GM12891 (cell line): ENCODE results near the gene NMNAT1.
"Not testable (repeated sequence)": the region's sequence is repeated elsewhere in the genome, so short reads cannot be mapped to it uniquely, and the experiment has no call there.

Experiments used
- DNase-seq: peaks from one replicate; pipeline ENCODE4 v3.0.0; 2011; ENCODE audit warnings: low spot score; ENCODE audit not compliant: insufficient read length
- FAIRE-seq: peaks from 2 replicates; lab custom pipeline; 2011; peaks lifted over from hg19 to GRCh38; lab: Jason Lieb, UNC
- PAX5 ChIP-seq: IDR thresholded peaks from 2 replicates; pipeline ENCODE4 v1.6.1; 2011; ENCODE audit warnings: low read length, moderate library complexity, mild to moderate bottlenecking; ENCODE audit not compliant: insufficient read depth, severe bottlenecking
- POLR2A ChIP-seq: IDR thresholded peaks from 2 replicates; pipeline ENCODE4 v1.6.1; 2011; ENCODE audit warnings: low read depth, low read length, control low read depth
- POLR2AphosphoS5 ChIP-seq: IDR thresholded peaks from 2 replicates; pipeline ENCODE4 v1.6.1; 2011; ENCODE audit warnings: low read depth, low read length, control low read depth
- POU2F2 ChIP-seq: IDR thresholded peaks from 2 replicates; pipeline ENCODE4 v1.6.1; 2011; ENCODE audit warnings: low read depth, mild to moderate bottlenecking, control low read depth, low read length, moderate library complexity
- SPI1 ChIP-seq: IDR thresholded peaks from 2 replicates; pipeline ENCODE4 v1.6.1; 2011; ENCODE audit warnings: low read depth, low read length, control low read depth
- TAF1 ChIP-seq: IDR thresholded peaks from 2 replicates; pipeline ENCODE4 v1.6.1; 2011; ENCODE audit warnings: low read depth, low read length, control low read depth

NMNAT1 gene

DNA sequence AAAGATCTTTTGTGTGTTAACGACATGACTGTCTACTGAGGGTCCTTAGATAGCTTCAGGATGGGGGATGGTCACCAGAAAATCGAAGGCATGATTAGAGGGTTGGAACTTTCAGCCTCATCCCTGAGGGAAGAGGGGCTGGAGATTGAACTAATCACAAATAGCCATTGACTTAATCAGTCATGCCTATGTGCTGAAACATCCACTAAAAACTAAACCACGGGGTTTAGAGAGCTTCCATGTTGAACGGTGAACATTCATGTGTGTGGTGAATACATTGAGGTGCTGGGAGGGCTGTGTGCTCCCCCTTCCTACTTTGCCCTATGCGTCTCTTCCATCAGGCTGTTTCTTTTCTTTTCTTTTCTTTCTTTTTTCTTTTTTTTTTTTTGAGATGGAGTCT is 70.7 kb downstream of the NMNAT1 start:
- FAIRE-seq: no peak
- TF ChIP-seq POLR2A (no peak), PAX5 (no peak), POLR2AphosphoS5 (no peak), TAF1 (no peak), SPI1 (no peak), POU2F2 (no peak)
- DNase-seq: no peak

- TF ChIP-seq SPI1 (no peak), POLR2A (no peak), POU2F2 (no peak), POLR2AphosphoS5 (no peak), TAF1 (no peak), PAX5 (no peak)
- DNase-seq (no peak), FAIRE-seq (no peak)
These were observed 76.3 kb downstream of the NMNAT1 start for GRCh38 chr1:10019561-10019960.

GRCh38 chr1:10020086-10020485 is 76.8 kb downstream of the NMNAT1 start:
- TF ChIP-seq POU2F2: no peak
- no peak for TF ChIP-seq TAF1
- no peak for TF ChIP-seq POLR2AphosphoS5
- no peak for TF ChIP-seq POLR2A
- no peak for TF ChIP-seq SPI1
- no peak for TF ChIP-seq PAX5
- FAIRE-seq: no peak
- DNase-seq: no peak

- DNase-seq, FAIRE-seq: not testable (repeated sequence)
These were observed 77.4 kb downstream of the NMNAT1 start for GRCh38 chr1:10020678-10021077.

DNA sequence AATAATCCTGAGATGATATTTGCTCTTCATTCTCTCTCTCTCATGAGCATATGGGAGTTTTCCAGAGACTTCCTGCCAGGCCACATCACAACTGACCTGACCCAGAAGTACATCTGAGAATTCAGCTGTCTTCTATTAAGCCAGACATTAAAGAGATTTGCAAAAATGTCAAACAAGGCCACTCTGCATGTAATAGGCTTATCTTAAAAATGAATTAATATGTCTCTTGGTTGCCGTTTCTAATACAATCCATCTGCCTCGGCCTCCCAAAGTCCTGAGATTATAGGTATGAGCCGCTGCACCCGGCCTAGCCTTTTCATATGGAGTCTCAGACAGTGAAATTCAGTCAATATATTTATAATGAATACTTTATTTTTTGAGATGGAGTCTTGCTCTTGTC is 78.7 kb downstream of the NMNAT1 start:
- DNase-seq, FAIRE-seq: not testable (repeated sequence)

DNA sequence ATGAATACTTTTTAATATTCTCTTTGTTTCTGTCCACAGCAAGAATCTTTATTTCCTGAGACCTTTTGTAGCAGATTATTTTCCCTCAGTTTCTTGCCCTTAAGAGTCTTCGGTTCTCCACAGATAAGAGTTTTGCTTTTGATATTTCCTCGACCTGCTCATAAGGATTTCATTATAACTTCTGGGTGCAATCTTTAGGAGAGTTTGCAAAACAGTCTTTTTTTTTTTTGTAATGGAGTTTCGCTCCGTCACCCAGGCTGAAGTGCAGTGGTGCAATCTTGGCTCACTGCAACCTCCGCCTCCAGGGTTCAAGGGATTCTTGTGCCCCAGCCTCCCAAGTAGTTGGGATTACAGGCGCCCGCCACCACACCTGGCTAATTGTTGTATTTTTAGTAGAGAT is 79.4 kb downstream of the NMNAT1 start:
- no peak for TF ChIP-seq POU2F2
- no peak for TF ChIP-seq PAX5
- TF ChIP-seq SPI1: no peak
- TF ChIP-seq TAF1: no peak
- TF ChIP-seq POLR2A: no peak
- no peak for TF ChIP-seq POLR2AphosphoS5
- FAIRE-seq (no peak), DNase-seq (no peak)

DNA sequence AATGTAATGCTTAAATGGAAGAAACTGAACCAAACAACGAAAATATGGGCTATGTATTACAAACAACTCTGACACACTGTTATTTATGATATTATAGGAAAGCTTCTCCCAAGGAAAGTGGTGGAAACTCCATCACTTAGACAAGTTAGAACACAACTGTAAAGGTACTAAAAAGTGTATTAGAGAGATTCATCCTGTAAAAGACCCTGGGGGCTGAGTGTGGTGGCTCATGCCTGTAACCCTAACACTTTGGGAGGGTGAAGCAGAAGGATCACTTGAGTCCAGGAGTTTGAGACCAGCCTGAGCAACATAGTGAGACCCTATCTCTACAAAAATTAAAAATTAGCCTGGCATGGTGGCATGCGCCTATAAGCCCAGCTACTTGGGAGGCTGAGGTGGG is 82.1 kb downstream of the NMNAT1 start:
- TF ChIP-seq POU2F2 (no peak), PAX5 (no peak), TAF1 (no peak), POLR2A (no peak), SPI1 (no peak), POLR2AphosphoS5 (no peak)

DNA sequence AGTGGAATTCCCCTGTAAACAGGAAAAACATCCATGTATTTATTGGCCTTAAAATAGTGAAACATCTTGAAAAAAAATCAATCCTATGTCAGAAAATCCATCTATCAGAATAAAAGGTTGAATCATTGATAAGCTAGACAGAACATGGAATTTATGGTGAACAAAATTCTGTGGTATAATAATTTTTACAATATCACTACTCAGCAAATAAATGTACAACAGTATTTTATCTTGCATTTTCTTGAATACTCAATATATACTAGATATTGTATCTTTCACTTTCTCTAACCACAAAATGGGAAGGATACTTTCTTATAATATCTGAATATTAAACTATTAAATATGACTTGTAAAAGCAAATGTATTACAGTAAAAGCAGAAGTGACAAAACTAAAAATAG is 83.8 kb downstream of the NMNAT1 start:
- DNase-seq (no peak), FAIRE-seq (no peak)
- TF ChIP-seq POLR2A (no peak), POU2F2 (no peak), SPI1 (no peak), TAF1 (no peak), POLR2AphosphoS5 (no peak), PAX5 (no peak)

More for the DNA sequence above, 82.1 kb downstream of the NMNAT1 start:
- FAIRE-seq (no peak), DNase-seq (no peak)

DNA sequence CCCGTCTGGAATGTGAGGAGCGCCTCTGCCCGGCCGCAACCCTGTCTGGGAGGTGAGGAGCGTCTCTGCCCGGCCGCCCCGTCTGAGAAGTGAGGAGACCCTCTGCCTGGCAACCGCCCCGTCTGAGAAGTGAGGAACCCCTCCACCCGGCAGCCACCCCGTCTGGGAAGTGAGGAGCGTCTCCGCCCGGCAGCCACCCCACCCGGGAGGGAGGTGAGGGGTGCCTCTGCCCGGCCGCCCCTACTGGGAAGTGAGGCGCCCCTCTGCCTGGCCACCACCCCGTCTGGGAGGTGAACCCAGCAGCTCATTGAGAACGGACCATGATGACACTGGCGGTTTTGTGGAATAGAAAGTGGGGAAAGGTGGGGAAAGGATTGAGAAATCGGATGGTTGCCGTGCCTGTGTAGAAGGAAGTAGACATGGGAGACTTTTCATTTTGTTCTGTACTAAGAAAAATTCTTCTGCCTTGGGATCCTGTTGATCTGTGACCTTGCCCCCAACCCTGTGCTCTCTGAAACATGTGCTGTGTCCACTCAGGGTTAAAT is 85.8 kb downstream of the NMNAT1 start:
- FAIRE-seq: not testable (repeated sequence)

GRCh38 chr1:10031461-10031860 is 88.2 kb downstream of the NMNAT1 start:
- DNase-seq: no peak
- no peak for TF ChIP-seq SPI1
- TF ChIP-seq POU2F2: no peak
- TF ChIP-seq TAF1: no peak
- no peak for TF ChIP-seq POLR2A
- no peak for TF ChIP-seq POLR2AphosphoS5
- TF ChIP-seq PAX5: no peak
- no peak for FAIRE-seq

More for the DNA sequence above, 85.8 kb downstream of the NMNAT1 start:
- DNase-seq: not testable (repeated sequence)
